OCI-LY1 (cell line): ENCODE data around the gene RAB3IL1.

ENCODE experiments used
- EZH2 ChIP-seq: fragments of 200-600 bp; sonication (generic), shearing (Covaris generic); IDR thresholded peaks from 2 replicates; pipeline ENCODE4 v1.8.0; 2017; ENCODE audit warnings: borderline replicate concordance, mixed run types, mild to moderate bottlenecking, antibody characterized with exemption, low read length, moderate library complexity, mixed read lengths
- TF ChIP-seq, protein P1 (sequence below): fragments of 200-600 bp; sonication (generic), shearing (Covaris generic); IDR thresholded peaks from 2 replicates; pipeline ENCODE4 v1.5.1; 2017; ENCODE audit warnings: mild to moderate bottlenecking, antibody characterized with exemption, low read length, moderate library complexity, mixed read lengths

- TF ChIP-seq, protein P1, sequence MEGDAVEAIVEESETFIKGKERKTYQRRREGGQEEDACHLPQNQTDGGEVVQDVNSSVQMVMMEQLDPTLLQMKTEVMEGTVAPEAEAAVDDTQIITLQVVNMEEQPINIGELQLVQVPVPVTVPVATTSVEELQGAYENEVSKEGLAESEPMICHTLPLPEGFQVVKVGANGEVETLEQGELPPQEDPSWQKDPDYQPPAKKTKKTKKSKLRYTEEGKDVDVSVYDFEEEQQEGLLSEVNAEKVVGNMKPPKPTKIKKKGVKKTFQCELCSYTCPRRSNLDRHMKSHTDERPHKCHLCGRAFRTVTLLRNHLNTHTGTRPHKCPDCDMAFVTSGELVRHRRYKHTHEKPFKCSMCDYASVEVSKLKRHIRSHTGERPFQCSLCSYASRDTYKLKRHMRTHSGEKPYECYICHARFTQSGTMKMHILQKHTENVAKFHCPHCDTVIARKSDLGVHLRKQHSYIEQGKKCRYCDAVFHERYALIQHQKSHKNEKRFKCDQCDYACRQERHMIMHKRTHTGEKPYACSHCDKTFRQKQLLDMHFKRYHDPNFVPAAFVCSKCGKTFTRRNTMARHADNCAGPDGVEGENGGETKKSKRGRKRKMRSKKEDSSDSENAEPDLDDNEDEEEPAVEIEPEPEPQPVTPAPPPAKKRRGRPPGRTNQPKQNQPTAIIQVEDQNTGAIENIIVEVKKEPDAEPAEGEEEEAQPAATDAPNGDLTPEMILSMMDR = no peak
- TF ChIP-seq EZH2 = no peak
These were observed 46.1 kb upstream of the RAB3IL1 start for GRCh38 chr11:61963282-61964057.
